Measurements from ENCODE around the gene NXN.
A peak's percentile ranks its signal among the peaks of the same experiment; 100 is the strongest.
"Not testable (repeated sequence)": the region's sequence is repeated elsewhere in the genome, so short reads cannot be mapped to it uniquely, and the experiment has no call there.

Gene NXN

DNA sequence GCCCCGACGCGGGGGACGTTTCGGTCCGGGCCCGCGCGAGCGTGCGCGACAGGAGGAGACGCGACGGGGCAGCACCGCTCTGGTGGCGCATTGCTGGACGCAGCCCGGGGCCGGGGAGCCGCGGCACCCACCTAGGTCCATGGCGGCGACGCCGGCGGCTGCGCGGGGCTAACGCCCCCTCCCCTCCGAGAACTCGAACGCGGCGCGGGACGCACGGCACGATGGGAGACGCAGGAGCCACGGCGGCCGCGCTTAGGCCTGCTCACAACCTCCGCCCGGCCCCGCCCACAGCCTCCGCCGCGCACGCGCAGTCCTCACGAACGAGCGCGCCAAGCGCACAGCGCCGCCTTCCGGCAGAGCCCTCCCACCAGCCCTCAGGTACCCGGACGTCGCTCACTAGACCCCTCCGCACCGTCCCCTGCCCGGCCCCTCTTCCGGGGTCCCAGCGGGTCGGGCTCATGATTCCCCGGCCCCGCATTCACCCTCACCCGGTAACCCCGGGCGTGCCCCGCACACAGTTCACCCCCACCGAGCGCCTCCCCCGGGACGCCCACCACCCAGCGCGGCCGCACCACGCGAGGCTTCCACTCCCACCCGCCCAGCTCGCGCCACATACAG is 227.5 kb downstream of the NXN start, which contains the start of gene GEMIN4:
GEMIN4 (minus strand) TSS at position 263 of the 618 bp plus-strand sequence; CDS start at position 141, 122 bp downstream.
- DNase-seq = peak; percentile 95

DNA sequence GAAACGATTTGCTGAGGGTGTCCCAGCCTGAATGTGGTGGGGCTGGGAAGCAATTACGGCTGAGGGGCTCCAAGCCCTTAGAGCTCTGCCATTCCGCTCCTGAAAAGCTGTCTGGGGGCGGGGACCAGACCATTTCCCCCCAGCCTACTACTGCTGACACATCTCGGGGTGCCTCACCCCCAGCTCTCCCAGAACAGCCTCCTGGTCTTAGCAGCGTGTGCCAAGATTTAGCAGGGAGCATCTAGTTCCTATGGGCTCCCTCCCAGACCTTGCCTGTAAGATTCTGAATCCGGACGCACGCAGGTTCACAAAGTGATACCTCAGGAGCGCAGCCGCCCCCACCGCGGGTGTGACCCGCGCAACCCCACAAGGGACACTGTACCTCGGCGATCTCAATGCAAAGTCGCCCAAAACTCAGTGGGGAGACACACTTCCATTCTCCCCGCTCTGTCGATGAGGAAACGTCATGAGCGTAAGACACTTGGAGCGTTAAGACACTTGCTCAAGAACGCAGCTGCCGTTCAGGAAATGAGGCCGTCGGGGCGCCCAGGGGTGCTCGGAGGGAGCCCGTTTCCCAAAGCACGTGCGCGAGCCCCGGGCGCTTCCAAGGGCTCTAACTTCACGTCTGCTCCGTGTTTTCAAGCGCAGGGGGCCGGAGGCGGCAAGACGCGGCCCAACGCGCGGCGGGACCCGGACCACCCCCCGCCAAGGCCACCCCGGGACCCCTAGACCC is 228.1 kb downstream of the NXN start:
- DNase-seq = peak; percentile 55

DNA sequence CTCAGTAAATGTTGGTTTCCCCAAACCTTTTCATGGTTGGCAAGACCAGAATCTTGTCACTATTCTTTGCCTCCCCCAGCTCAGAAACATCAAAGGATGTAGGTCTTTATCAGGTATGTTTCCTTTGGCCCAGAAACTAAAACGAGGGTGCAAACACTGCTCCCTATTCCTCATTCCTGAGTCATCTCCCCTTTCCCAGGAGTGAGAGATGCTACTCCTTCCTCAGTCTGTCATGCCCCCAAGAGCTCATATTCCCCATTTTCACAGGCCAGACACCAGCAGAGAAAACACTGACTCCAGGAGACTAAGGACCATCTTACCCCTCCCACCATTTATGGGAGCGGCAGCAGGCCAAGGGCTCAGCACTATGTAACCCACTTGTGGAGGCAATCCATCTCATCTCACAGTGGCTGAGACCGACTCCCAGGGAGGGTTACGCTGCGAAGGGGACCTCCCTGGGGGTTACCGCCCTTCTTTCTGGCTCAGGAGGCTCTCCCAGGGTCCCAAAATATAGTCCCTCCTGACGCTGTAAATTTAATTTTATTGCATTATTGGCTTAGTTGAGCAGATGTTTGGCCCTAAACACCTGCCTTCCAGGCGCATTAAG is 229.0 kb downstream of the NXN start:
- DNase-seq = no peak

- DNase-seq = not testable (repeated sequence)
Observed at GRCh38 chr17:749359-749758, 230.2 kb downstream of the NXN start.
